Skin epidermis (tissue), 12 donors: Measurements from ENCODE around the gene GNAQ.
A peak's percentile ranks its signal among the peaks of the same experiment; 100 is the strongest.
"Not testable (repeated sequence)": the region's sequence is repeated elsewhere in the genome, so short reads cannot be mapped to it uniquely, and the experiment has no call there.

Source experiments
- H3K27ac ChIP-seq, 21 experiments: fragments of 200-600 bp; sonication (generic) in 11 of 21; one replicate each; pipeline ENCODE4 v1.5.0; 2020; ENCODE audit warnings: mild to moderate bottlenecking in 3 of 21, inconsistent platforms in 2 of 21, moderate library complexity in 2 of 21
- H3K4me3 ChIP-seq, 7 experiments: fragments of 200-600 bp; sonication (generic) in 2 of 7; one replicate each; pipeline ENCODE4 v1.5.0; 2020; ENCODE audit warnings: inconsistent platforms in 2 of 7, mild to moderate bottlenecking in 2 of 7, moderate library complexity in 1 of 7

GNAQ gene

DNA sequence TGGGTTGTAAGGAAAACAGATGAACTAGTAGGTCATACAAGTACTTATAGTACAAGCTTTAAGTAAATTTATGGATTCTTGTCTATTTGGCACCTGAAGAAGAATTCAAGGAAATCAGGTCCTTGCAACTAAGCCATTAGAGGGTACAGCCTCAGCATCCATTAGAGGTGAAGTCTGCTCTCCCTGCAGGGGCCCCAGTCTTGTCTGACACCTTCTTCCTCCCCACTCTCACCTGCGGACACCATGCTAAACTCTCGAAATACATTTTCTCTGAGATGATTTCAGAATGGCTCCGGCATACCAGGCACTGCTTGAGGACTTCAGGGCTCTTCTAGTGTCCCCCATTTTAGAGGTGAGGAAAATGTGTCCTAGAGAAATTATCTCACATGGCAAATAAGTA is 137.9 kb downstream of the GNAQ start:
- H3K27ac ChIP-seq, result no peak overlapping the region
- no peak overlapping the region for H3K4me3 ChIP-seq

DNA sequence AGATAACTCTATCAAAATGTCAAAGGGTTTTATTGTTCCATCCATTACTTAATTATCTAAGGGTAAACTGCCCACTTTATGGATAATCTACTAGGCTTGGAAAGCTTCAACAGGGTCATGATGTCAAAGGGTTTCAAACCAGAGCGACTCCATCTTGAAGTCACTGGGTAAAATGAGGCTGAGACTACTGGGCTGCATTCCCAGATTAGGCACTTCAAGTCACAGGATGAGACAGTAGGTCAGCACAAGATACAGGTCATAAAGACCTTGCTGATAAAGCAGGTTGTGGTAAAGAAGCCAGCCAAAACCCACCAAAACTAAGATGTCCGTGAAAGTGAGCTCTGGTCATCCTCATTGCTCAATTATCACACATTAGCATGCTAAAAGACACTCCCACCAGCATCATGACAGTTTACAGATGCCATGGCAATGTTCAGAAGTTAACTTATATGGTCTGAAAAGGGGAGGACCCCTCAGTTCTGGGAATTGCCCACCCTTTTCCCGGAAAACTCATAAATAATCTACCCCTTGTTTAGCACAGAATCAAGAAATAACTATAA is 138.6 kb downstream of the GNAQ start:
- H3K4me3 ChIP-seq, result no peak overlapping the region
- no peak overlapping the region for H3K27ac ChIP-seq

DNA sequence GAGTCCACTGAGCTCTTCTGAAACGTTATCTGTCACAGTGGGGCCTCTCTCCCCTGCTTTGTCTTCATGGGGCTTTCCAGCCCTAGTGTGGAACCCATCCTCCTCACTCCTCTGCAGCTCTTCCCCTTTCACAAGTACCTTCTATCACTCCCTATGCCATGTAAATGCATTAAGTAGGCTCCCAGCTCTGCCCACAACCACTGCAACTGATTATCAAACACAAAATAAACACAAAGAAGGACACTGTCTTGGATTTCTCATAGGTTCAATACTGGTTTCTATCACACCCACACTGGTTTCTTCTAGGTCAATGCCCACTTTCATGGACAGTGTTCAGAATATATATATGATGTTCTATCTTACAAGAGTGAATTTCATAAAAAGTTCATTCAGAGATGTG is 139.4 kb downstream of the GNAQ start:
- no peak overlapping the region for H3K27ac ChIP-seq

DNA sequence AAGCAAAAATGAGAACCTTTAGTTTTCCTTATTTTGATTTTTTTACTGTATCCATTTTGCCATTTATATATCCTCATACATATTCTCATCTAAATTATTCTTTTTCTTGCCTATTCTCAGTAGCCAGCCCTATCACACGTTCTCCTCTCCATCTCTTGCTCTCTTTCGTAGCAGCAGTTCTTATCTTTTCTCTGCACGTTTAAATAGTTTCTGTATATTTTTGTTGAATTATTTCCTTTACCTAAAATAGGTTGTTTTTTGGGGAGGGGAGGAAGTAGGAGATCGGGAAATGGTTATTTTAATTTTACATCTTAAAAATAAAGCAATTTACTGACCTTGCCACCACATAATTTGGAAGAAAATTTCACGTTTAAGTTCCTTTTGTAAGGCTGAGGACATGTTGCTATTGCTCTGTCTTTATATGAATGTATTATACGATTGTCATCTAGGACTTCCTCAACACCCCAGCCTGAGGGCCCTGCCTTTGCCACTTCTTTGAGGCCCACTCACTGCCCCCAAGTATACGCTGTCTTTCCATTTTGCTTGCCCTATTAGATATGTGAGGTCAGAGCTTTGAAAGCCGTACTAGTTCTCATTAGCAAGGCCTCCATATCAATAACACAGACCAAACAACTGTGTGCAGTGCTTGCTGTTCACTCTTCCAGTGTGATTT is 140.3 kb downstream of the GNAQ start:
- Histone ChIP-seq H3K27ac (peak overlapping the region in 1 of 21 experiments; percentile 38), H3K4me3 (no peak overlapping the region)

More for the DNA sequence above, 139.4 kb downstream of the GNAQ start:
- no peak overlapping the region for H3K4me3 ChIP-seq

DNA sequence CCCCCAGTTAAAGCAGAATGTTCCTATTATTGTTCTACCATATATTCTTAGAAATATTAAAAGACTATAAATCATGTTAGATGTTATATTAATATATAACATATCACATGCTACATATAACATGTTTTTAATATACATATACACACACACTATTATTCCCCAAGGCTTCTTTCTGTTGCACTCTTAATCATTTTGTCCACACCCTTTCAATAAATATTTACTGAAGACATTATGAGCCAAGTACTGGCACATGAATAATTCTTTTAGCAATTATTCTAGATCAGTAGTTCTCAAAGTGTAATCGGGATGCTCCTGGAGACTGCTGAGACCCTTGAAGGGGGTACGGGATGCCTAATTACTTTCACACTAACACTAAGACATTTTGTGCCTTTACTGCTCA is 143.9 kb downstream of the GNAQ start:
- no peak overlapping the region for H3K4me3 ChIP-seq
- H3K27ac ChIP-seq, result no peak overlapping the region

DNA sequence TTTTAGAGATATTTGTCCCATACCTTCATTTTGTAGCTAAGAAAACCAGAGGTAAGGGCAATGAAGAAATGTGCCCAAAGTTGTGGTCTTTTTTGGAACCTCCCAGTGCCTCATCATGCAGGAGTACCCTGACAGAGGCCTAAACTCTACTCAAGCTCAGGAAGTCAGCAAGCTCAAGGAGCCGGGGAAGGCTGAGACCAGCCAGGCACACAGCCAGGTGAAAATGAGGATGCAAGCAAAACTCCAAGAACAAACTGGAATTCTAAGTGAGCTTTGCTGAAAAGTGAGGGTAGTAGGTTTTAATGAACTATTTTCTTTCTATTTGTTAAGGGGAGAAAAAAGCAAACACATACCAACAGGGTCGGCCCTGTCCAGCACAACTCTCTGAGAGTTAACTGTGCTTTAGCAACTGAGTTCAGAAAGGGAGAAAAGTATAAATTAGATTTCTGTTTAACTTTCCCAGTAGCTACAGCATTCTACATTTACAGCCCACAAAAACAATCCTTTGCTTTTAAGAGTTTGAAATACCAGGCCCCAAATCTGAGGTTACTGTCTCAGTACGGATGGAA is 146.4 kb downstream of the GNAQ start:
- Histone ChIP-seq H3K4me3 (no peak overlapping the region), H3K27ac (no peak overlapping the region)

DNA sequence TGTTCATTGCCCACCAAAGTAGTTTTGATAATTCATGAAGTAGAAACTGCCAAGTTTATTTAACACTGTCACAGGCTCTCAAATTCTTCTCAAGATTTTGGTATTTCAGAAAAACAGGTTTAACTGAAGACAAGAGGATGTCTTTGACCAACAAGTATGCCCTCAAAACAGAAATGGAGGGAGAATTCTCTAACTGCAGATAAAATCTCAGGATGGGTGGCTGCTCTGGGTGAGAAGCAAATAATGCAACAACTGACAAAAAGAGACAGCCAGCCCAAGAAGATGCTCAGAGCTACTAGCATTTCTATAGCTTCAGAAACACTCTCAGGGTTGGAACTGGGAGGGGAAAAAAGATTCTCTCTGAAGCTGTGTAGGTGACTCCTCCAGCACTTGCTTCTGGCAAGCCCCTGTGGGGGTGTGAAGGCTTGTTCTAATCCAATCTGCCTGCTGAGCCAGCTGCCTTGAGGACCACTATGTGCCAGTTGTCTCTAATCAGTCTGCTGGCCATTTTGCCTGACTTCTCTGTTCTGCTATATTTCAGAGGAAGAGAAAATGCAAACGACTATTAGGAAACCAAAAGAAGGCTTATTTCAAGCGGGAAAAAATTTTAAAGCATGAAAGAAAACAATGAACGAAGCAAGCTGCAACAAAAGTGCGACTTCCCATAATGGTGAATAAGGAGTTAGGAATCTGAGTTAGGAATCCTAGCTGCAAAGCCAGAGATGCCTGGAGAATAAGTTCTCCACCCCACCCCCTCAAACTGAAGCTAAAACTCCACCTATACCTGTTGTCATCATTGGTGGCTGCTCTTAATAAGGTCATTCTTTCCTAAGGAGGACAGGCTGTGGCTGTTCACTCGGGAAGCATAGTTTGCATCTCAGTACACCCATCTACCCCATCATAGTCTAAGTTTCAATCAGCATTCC is 147.5 kb downstream of the GNAQ start:
- Histone ChIP-seq H3K27ac (no peak overlapping the region), H3K4me3 (no peak overlapping the region)

DNA sequence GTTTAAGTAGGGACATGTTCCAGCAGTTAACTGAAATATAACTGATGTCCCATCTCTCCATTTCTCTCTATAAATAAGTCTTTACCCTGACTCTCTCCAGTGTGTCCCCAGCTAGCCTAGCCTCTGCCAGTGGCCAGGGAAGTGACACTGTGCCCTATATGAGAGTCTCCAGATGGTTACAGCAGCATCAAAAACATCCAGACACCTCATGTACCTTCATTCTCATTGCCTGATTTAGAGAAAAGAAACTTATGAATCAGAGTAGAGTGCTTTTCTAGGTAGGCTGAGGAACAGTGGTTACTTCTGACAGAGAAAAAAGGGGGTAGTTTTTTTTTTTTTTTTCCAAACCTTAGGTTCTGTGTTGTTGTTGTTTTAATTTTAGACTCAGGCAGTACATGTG is 148.5 kb downstream of the GNAQ start:
- no peak overlapping the region for H3K27ac ChIP-seq
- no peak overlapping the region for H3K4me3 ChIP-seq

DNA sequence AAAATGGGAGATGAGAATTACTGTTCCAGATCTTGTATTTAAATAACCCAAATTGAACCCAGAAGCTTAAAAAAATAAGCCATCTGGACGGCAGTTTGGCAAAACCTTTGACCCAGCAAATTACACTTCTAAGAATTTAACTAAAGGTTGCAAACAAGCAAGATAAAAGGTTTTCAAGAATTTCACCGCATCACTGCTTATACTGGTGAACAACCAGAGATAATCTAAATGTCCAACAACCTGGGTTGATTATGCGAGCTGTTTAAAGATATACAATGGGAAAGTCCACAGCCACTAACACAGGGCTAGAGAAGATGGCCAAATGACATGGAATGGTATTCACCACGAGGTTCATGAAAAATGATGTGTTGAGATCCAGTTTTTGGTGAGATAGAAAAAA is 149.3 kb downstream of the GNAQ start:
- Histone ChIP-seq H3K4me3 (no peak overlapping the region), H3K27ac (no peak overlapping the region)

DNA sequence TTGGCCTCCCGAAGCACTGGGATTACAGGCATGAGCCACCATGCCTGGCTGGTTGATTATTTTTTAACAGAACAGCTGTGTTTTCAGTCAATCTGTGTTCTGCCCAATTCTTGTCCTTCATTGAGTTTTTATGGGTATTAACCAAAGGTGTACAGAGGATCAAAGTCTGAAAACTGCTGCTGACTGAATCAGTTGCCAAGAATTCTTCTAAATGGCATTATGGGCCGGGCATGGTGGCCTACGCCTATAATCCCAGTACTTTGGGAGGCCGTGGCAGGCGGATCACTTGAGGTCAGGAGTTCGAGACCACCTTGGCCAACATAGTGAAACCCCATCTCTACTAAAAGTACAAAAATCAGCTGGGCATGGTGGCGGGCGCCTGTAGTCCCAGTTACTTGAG is 150.0 kb downstream of the GNAQ start:
- H3K4me3 ChIP-seq, H3K27ac ChIP-seq: not testable (repeated sequence)

DNA sequence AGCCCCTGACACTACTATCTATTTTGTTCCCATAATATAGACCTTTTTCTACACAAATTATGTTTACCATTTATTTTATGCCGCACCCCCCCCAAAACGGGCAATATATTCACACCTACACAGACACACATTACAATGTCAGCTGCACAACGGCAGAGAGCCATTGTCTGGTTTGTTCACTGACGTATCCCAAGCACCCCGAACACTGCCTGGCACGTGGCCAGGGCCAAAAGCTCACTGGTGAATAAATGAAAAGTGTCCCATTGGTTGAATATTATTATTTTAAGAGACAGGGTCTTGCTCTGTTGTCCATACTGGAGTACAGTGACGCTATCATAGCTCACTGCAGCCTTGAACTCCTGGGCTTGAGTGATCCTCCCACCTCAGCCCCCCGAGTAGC is 150.5 kb downstream of the GNAQ start:
- H3K27ac ChIP-seq, result no peak overlapping the region
- H3K4me3 ChIP-seq, result no peak overlapping the region

DNA sequence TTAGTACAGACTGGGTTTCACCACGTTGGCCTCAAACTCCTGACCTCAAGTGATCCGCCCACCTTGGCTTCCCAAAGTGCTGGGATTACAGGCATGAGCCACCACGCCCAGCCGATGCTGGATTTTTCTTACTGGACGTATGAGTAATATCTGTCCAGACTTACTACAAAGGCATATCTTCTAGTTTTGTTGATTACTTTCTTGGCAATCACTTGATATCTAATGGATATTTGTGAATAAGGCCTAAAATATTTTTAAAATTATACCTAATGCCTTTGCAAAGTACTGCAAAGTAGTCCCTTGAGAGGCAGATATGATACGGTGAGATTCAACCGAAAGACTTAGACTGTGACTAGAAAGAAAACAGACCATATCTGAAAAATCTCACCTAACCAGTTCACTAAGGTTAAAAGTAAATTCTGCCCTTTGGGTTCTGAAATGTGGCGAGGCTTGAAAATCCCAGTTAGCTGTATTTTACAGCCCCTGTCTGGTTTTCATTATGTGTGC is 152.1 kb downstream of the GNAQ start:
- no peak overlapping the region for H3K4me3 ChIP-seq
- H3K27ac ChIP-seq, result no peak overlapping the region

DNA sequence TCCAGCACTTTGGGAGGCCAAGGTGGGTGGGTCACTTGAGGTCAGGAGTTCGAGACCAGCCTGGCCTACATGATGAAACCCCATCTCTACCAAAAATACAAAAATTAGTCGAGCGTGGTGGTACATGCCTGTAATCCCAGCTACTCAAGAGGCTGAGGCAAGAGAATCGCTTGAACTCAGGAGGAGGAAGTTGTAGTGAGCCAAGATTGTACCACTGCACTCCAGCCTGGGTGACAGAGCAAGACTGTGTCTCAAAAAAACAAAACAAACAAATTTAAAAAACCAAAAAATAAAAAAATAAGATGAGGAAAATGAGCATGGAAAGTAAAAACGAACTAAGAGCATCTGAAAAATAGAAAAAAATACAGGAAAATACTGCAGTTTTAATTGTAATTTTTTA is 152.8 kb downstream of the GNAQ start:
- H3K27ac ChIP-seq, H3K4me3 ChIP-seq: not testable (repeated sequence)

DNA sequence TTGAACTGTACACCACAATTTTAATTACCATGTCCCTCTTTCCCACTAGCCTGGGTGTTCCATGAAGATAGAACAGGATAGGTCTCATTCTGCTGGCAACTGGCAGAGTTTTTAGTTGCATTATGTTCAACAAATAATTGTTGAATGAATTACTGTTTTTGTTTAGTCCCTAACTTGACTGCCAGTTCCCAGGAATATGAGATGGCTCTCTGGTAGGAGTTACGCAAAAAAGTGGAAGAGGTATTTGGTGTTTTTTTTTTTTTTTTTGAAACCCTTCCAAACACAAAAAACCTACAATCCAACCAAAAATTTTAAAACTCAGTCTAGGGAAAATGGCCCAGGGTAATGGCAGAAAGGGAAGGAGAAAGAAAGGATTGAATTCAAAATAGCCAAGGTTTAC is 153.6 kb downstream of the GNAQ start:
- no peak overlapping the region for H3K4me3 ChIP-seq

DNA sequence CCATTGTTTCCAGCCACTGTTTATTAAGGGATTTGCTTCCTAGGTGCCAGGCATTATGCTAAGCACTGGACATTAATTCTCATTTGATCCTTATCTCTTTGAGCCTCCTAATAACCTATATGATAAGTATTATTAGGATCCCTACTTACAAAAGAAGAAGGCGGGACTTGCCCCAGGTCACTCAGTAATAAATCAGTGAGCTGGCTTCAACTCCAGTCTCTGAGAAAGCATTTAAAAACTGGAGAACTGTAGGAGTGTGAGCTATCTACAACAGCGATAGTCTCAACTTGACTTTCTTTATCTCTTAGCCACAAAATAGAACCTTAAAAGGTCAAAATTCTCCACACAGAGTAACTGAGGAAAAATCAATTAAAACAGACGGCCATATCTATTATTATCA is 155.0 kb downstream of the GNAQ start:
- no peak overlapping the region for H3K4me3 ChIP-seq
- H3K27ac ChIP-seq, result peak overlapping the region in 1 of 21 experiments; percentile 19

More for the DNA sequence above, 153.6 kb downstream of the GNAQ start:
- no peak overlapping the region for H3K27ac ChIP-seq

DNA sequence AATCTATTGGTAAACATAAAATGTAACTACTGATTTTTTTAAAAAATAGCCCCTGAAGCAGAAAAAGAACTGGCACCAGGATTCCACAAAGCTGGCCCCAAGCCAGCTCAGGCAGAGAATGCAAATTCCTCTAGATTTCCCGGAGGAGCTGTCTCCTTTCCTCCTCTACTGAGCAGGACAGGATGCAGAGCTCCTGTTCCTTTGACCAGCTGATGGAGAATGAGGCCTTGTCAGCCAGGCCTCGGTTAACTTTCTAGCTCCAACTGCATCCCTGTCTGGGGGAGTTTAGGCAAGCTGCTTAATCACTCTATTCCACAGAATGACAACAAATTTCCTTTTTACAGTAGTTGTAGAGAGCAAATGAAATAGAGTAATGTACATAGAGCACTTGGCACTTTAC is 155.5 kb downstream of the GNAQ start:
- Histone ChIP-seq H3K4me3 (no peak overlapping the region), H3K27ac (peak overlapping the region in 1 of 21 experiments; percentile 19)

DNA sequence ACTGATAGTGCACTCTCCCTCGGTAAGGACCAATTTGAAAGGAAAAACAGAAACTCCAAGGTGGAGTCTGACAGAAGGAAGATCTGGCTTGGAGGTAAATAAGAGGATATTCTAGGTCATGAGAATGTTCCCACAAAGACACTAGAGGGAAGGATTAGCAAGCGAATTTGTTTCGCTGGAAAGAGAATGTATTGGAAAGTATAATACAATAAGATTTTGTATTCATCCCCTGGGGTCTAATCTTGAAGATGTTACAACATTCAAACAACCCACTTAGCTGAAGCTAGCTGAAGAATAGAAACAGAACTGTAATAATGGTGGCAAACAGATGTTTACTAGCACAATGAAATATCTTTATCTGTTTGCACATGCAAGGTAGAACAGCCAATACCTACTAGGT is 158.7 kb downstream of the GNAQ start:
- H3K4me3 ChIP-seq, result no peak overlapping the region
- H3K27ac ChIP-seq, result no peak overlapping the region

DNA sequence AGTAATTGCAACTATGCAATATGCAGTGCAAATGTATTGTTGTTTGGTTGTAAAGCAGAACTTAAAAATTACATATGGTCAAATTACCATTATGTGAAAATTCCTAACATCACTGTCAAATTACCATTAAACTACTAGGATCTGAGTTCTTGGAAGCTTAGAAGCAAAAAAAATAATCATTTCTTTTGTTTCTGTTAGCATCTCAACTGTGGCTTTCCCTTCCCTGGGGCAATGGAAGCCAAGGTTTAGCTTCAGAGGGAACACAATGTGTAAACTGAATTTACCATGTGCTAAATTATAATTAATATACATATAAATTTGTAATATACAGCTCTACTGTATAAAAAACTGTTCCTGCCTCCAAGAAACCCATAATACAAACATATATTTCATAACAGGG is 159.4 kb downstream of the GNAQ start:
- H3K27ac ChIP-seq, result no peak overlapping the region
- no peak overlapping the region for H3K4me3 ChIP-seq

DNA sequence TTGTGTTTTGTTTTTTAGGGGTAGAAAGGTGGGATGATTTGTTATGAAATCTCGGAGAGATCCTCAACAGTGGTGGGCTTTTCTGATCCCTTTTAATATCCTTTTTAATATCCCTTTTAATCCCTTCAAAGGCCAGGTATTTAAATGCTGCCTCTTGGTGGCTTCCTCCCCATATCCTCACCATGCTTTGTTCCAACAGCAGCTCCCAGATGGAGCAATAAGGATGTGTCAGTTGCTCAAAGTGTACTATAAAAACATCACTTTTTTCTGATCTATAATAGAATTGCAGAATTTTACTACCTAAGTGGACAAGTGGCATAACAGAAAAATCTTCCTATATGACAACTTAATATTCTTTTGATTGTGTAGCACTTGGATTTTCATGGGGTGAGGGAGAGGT is 160.1 kb downstream of the GNAQ start:
- Histone ChIP-seq H3K4me3 (no peak overlapping the region), H3K27ac (no peak overlapping the region)

DNA sequence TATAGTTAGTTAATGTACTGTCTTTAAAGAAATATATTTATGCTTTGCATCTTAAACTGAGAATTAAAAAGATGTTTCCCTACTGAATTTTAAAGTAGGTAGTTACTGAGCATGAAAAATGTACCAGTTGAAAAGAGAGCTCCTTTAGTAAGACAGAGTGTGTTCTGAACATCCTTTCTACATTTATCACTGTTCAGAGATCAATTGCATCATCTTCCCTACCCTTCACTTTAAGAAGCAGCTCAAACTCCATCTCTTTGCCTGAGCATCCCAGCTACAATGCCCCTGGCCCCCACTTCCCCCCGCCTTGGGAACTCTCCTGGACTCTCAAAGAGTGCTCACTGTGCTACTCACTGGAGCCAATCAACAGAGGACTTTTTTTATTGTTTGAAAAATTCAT is 164.7 kb downstream of the GNAQ start:
- H3K4me3 ChIP-seq, result no peak overlapping the region

More for the DNA sequence above, 164.7 kb downstream of the GNAQ start:
- no peak overlapping the region for H3K27ac ChIP-seq
